HepG2 (cell line): ENCODE measurements around the gene SLC2A2. TPM values are rescaled to one million over a fixed set of nuclear protein-coding genes. Genes with fewer than 3 reads are reported as not detected.

Source experiments
- ATAD3A ChIP-seq: sonication (generic); formaldehyde crosslinking; IDR thresholded peaks from 2 replicates; pipeline ENCODE4 v1.4.0; 2020; ENCODE audit warnings: missing genetic modification reagents
- ERF ChIP-seq: IDR thresholded peaks from 2 replicates; pipeline ENCODE4 v1.6.1; 2018; ENCODE audit warnings: missing biosample characterization, missing genetic modification reagents
- FOXA1 ChIP-seq, 2 experiments: fragments of 450-650 bp in 1 of 2; sonication (generic) in 1 of 2; formaldehyde crosslinking in 1 of 2; IDR thresholded peaks; 2 replicates each; pipeline versions ENCODE4 v1.4.0 to v1.6.1; 2016 to 2020; ENCODE audit warnings: missing genetic modification reagents in 1 of 2
- GFI1 ChIP-seq: sonication (generic); formaldehyde crosslinking; IDR thresholded peaks from 2 replicates; pipeline ENCODE4 v1.5.0; 2020; ENCODE audit warnings: missing genetic modification reagents, mild to moderate bottlenecking, borderline replicate concordance
- HNRNPUL1 ChIP-seq: fragments of 200-400 bp; formaldehyde crosslinking; IDR thresholded peaks from 2 replicates; pipeline ENCODE4 v1.6.1; 2017; ENCODE audit warnings: low read depth, mild to moderate bottlenecking, low read length, moderate library complexity
- KLF16 ChIP-seq, 2 experiments: sonication (generic) in 1 of 2; formaldehyde crosslinking in 1 of 2; IDR thresholded peaks; 2 replicates each; pipeline versions ENCODE4 v1.6.1 to v1.8.0; 2016 to 2023; ENCODE audit warnings: missing genetic modification reagents in 2 of 2, missing compliant biosample characterization in 1 of 2
- LBX2 ChIP-seq: sonication (generic); formaldehyde crosslinking; IDR thresholded peaks from 2 replicates; pipeline ENCODE4 v1.5.0; 2020; ENCODE audit warnings: missing genetic modification reagents, mild to moderate bottlenecking, borderline replicate concordance
- MBD4 ChIP-seq: IDR thresholded peaks from 2 replicates; pipeline ENCODE4 v1.6.1; 2012; ENCODE audit warnings: low read length, inconsistent platforms, borderline replicate concordance
- MTF1 ChIP-seq: sonication (generic); formaldehyde crosslinking; IDR thresholded peaks from 2 replicates; pipeline ENCODE4 v1.5.0; 2020; ENCODE audit warnings: missing genetic modification reagents
- RBM22 ChIP-seq: fragments of 200-400 bp; formaldehyde crosslinking; optimal IDR thresholded peaks from 2 replicates; pipeline ENCODE3; 2017; ENCODE audit warnings: mild to moderate bottlenecking, low read length, moderate library complexity
- SKI ChIP-seq: fragments of 450-650 bp; IDR thresholded peaks from one replicate; pipeline ENCODE4 v1.6.1; 2018; ENCODE audit warnings: mild to moderate bottlenecking; ENCODE audit not compliant: partially characterized antibody
- TCF7 ChIP-seq: sonication (generic); IDR thresholded peaks from 2 replicates; pipeline ENCODE4 v1.6.1; 2016; ENCODE audit warnings: antibody characterized with exemption, low read depth
- UBTF ChIP-seq: sonication (generic); formaldehyde crosslinking; IDR thresholded peaks from 2 replicates; pipeline ENCODE4 v1.4.0; 2020; ENCODE audit warnings: mild to moderate bottlenecking, missing genetic modification reagents
- ZBTB7B ChIP-seq: sonication (generic); formaldehyde crosslinking; IDR thresholded peaks from 2 replicates; pipeline ENCODE4 v1.4.0; 2020; ENCODE audit warnings: missing genetic modification reagents
- ZNF225 ChIP-seq: sonication (generic); formaldehyde crosslinking; IDR thresholded peaks from 2 replicates; pipeline ENCODE4 v1.4.0; 2020; ENCODE audit warnings: mild to moderate bottlenecking, missing genetic modification reagents
- ZNF367 ChIP-seq: sonication (generic); formaldehyde crosslinking; IDR thresholded peaks from 2 replicates; pipeline ENCODE4 v1.4.0; 2020; ENCODE audit warnings: missing genetic modification reagents, borderline replicate concordance
- ZNF615 ChIP-seq: sonication (generic); formaldehyde crosslinking; IDR thresholded peaks from 2 replicates; pipeline ENCODE4 v1.5.0; 2020; ENCODE audit warnings: mild to moderate bottlenecking, missing genetic modification reagents, borderline replicate concordance
- ZNF839 ChIP-seq: sonication (generic); formaldehyde crosslinking; IDR thresholded peaks from 2 replicates; pipeline ENCODE4 v1.4.0; 2020; ENCODE audit warnings: missing genetic modification reagents, mild to moderate bottlenecking, borderline replicate concordance
- polyA plus RNA-seq, 8 experiments: library from polyadenylated mRNA; depleted of rRNA in 3 of 8; stranded (reverse) in 7 of 8; unstranded in 1 of 8; fragments of >200 nt; fragmentation: Illumina TruSeq in 4 of 8; extraction: Trizol in 4 of 8; gene quantifications; 2 replicates each; pipeline versions ENCODE4 v1.2.1 to v1.2.3, GENCODE V29; 2011 to 2016; ENCODE audit warnings: low read depth in 4 of 8, missing spikeins in 1 of 8, mixed read lengths in 1 of 8; ENCODE audit not compliant: insufficient read depth in 1 of 8
- total RNA-seq, 5 experiments: library from RNA; depleted of rRNA; stranded (reverse); fragments of >200 nt; fragmentation: Illumina TruSeq; extraction: Trizol; gene quantifications; 2 replicates each; pipeline ENCODE4 v1.2.3, GENCODE V29; 2016; ENCODE audit warnings: low read depth in 1 of 5
- TF ChIP-seq, protein P1 (sequence below): sonication (generic); formaldehyde crosslinking; IDR thresholded peaks from 2 replicates; pipeline ENCODE4 v1.5.1; 2020; ENCODE audit warnings: mild to moderate bottlenecking, missing genetic modification reagents, moderate library complexity
- TF ChIP-seq, protein P2 (sequence below): sonication (generic); formaldehyde crosslinking; conservative IDR thresholded peaks from 2 replicates; pipeline ENCODE4 v1.8.0; 2022; ENCODE audit warnings: low read depth, missing genetic modification reagents

SLC2A2 gene
- total and polyA plus RNA-seq, 2 of the 13 experiments (the other 11 are each of a cell fraction or from before 2014, with no cell fraction given): 19.5 to 23.2 TPM

- TF ChIP-seq ERF (CRISPR knock-in tag) (peak; percentile 75), SKI (peak; percentile 85), MTF1 (CRISPR knock-in tag) (no peak), GFI1 (CRISPR knock-in tag) (peak; percentile 88), ZNF367 (CRISPR knock-in tag) (no peak), ATAD3A (CRISPR knock-in tag) (no peak), RBM22 (no peak), KLF16 (CRISPR knock-in tag; IDR thresholded peaks at IDR 0.05) (peak in 1 of 2 experiments; percentile 79; a peak in 1 of 4 replicates), FOXA1 (IDR thresholded peaks at IDR 0.05) (peak; percentile 85), FOXA1 (CRISPR knock-in tag; IDR thresholded peaks at IDR 0.05) (peak; percentile 97), ZNF615 (CRISPR knock-in tag) (no peak), ZNF225 (CRISPR knock-in tag) (no peak), TCF7 (peak; percentile 96), ZNF839 (CRISPR knock-in tag) (no peak), MBD4 (peak; percentile 98), UBTF (CRISPR knock-in tag) (no peak), ZBTB7B (CRISPR knock-in tag) (peak; percentile 90; the same call in 1 of the 2 replicates), LBX2 (no peak), HNRNPUL1 (no peak)
- TF ChIP-seq, protein P1, sequence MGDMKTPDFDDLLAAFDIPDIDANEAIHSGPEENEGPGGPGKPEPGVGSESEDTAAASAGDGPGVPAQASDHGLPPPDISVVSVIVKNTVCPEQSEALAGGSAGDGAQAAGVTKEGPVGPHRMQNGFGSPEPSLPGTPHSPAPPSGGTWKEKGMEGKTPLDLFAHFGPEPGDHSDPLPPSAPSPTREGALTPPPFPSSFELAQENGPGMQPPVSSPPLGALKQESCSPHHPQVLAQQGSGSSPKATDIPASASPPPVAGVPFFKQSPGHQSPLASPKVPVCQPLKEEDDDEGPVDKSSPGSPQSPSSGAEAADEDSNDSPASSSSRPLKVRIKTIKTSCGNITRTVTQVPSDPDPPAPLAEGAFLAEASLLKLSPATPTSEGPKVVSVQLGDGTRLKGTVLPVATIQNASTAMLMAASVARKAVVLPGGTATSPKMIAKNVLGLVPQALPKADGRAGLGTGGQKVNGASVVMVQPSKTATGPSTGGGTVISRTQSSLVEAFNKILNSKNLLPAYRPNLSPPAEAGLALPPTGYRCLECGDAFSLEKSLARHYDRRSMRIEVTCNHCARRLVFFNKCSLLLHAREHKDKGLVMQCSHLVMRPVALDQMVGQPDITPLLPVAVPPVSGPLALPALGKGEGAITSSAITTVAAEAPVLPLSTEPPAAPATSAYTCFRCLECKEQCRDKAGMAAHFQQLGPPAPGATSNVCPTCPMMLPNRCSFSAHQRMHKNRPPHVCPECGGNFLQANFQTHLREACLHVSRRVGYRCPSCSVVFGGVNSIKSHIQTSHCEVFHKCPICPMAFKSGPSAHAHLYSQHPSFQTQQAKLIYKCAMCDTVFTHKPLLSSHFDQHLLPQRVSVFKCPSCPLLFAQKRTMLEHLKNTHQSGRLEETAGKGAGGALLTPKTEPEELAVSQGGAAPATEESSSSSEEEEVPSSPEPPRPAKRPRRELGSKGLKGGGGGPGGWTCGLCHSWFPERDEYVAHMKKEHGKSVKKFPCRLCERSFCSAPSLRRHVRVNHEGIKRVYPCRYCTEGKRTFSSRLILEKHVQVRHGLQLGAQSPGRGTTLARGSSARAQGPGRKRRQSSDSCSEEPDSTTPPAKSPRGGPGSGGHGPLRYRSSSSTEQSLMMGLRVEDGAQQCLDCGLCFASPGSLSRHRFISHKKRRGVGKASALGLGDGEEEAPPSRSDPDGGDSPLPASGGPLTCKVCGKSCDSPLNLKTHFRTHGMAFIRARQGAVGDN (CRISPR knock-in tag): no peak
- TF ChIP-seq, protein P2, sequence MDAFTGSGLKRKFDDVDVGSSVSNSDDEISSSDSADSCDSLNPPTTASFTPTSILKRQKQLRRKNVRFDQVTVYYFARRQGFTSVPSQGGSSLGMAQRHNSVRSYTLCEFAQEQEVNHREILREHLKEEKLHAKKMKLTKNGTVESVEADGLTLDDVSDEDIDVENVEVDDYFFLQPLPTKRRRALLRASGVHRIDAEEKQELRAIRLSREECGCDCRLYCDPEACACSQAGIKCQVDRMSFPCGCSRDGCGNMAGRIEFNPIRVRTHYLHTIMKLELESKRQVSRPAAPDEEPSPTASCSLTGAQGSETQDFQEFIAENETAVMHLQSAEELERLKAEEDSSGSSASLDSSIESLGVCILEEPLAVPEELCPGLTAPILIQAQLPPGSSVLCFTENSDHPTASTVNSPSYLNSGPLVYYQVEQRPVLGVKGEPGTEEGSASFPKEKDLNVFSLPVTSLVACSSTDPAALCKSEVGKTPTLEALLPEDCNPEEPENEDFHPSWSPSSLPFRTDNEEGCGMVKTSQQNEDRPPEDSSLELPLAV (CRISPR knock-in tag): no peak
These were observed 12.4 kb downstream of the SLC2A2 start (continued) for GRCh38 chr3:171013822-171014748.
